ENCODE measurements around the gene DBN1.

DBN1 gene

DNA sequence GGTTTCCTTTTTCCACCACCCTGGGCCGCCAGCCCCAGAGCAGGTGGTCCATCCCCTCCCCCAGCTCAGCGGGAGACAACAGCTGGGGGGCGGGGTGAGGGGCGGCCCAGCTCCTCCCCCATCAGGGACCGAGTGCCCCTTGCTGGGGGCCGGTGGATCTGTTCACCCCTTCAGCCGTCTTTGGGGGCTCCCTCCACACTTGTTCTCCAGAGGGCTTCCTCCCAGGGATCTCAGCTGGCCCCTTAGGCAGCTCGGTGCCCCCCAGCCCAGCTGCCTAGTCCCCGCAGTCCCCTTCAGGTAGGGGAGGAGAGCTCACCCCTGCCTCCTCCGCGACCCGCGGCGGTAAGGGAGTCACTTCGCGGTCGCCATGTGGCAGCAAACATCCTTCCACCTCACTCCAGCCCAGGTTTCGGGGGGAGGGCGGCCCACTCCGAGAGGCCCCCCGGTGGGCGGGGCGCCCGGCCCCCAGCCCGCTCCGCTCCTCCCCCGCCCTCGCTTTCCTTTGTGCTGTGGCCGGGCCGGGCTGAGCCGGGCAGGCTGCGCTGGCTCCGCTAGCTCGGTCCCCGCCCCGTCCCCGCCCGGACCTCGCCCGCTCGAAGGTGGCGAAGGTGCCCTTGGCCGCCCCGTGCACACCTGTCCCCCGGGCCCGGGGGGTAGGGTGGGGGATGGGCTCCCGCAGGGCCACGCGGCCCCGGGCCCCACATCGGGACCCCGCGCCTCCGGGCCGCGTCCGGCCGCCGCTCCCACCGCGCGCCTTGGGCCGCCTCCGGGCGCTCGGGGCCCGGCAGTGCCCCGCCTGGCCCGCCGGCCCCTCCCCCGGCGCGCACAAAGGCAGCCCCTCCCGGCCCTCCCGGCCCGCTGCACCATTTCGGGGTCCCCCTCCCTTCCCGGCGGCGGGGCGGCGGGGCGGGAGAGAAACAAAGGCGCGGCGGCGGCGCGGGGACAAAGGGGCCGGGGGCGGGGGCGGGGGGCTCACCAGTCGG is 683 bp downstream of the DBN1 start:
- DNase-seq = no peak

DNA sequence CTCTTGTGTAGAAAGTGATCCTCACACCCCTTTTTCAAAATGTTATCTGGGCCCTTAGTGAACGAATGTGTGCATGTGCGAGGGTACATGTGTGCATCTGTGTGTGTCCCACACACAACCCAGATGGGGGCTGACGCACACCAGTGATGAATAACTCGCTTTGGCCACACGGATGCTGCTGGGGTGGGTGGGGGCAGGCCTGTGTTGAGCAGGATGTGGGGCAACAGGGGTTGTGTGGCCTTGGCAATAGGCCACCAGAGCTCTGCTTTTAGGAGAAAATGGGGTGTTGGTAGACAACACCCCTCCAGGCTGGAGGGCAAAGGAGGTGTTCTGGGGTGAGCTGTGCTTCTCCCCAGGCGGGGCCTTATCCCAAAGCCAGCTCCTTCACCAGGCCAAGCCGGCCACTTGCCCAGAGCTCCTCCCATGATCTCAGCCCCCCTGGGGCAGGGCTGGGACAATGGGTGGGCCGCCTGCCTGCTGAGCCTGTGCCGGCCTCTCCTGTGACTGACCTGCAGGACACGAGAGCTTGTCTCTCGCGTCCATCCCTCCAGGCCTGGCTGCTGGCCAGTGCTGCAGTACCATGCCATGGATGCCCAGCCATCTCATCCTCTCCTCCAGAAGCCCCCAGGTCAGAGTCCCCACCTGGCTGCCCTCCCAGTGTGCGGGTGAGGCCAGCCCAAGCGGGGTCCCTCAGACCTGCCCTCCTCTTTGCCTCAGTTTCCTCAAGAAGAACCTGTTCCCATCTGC is 1.7 kb downstream of the DBN1 start:
- DNase-seq = peak; percentile 91

DNA sequence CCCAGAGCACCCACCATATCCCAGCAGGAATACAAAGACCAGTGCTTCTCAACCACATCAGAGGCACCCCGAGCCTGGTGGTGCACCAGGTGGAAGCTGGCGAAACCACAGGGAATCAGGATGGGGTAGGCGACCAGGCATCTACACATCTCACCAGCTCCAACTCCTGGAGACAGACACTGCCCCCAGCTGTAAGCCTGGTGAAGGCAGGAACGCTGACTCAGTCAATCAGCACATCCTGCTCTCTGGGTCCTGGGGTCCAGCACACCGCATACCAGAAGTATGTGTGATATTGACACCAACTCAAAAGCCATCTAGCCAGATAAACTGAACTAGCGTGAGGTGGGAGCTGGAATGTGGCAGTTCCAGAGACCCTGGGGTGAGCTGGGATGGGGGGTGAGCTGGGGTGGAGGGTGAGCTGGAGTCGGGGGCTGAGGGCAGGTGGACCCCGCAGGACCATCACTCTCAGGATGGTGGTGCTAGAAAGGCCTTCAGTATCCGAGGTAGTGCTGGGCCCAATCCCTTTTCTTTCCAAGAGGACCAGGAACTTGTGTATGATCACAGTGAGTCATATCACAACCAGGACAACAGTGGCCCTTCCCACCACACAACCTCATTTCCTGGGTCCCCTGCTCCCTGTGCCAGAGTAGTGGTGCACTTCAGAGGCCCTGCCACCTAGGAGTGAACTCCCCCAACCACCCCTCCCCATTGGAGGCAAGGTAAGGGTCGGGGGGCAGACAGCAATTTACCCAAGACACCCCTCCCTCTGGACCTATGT is 2.5 kb downstream of the DBN1 start:
- DNase-seq = peak; percentile 78

DNA sequence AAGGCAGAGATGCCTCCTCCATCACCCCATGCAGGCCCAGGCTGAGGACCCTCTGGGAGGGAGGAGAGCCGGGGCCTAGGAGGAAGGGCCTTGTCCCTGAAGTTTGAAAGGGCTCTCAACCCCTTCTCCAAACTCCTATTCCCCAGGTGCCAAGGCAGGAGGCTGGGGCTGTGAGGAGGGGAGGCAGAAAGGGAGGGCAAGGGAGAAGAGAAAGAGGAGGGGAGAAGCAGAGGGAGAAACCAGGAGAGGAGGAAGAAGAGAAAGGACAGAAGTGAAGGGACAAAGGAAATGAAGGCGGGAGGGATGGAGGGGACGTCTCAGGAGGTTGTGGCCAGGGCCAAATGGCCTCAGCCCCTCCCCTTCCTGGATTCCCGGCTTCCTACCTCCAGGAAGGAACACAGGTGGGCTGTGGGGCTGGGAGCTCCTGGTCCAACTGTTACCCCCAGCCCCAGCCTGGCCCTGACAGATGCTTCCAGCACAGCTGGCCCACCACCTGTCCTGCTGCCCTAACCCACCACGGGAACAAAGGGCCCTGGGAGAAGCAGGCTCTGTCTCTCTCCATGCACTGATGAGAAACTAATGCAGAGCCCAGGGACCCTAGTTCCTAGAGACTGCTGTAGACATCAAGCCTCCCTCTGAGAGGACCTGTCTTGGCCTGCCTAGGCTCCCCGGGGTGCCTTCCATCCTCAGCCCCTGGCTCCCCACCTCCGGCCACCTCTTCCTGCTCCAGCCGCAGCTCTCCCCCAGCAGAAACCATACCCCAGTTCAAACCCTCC is 3.5 kb downstream of the DBN1 start:
- no peak for DNase-seq

DNA sequence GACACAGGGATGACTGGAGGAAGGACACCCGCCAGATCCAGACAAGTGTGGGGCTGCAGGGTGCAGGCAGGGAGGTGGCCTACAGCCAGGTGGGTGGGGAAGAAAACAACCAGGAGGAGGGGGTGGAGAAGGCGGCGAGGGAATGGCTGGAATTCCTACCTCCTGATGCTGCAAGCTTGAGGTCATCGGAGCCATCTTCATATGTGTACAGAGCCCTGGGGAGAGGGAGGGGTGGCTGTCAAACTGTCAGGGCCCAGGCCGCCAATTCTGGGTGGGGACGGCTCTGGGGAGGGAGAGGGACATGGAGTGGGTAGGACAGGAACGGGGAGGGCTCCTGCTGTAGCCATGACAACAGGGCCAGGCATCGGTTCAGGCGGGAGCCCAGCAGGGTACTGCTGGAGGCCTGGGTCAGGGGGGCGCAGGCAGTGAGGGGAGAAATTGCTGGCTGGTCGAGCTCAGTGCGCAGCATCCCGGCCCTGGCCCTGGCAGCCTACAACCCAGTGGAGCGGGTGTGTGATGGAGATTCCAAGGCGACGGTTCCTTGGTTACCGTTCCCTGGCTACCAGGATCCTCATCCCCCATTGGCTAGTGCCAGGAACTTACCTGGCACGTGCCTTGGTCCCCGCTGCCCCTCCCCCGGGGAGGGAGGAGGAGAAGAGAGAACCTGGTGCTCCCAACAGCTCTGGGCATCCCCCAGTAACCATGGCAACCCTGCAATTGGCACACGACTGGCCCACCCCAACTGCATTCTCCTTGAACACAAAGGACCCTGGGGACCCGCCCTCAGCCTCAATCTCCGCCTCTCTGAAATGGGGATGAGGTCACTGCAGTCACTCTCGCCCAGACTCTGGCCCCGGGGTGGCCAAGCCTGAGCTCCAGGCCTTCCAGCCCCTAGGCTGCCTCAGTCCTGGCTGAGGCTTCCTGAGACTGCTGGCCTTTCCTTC is 4.5 kb downstream of the DBN1 start:
- no peak for DNase-seq

DNA sequence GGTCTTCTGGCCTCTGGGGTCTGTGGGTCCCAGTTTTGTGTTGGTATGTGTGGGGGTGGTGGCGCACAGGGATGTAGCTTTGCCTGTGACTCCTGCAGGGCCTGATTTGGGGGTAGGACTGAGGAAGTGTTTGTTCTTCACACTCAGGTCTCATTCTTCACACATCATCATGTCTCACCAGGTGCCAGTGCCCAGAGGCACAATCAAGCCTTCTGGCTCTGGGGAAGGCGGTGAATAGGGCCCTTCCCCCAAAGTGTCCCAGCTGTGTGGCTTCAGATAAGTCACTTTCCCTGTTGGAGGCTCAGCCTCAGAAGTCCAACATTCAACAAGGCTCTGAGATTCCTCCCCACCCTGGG is 5.1 kb downstream of the DBN1 start:
- DNase-seq = no peak

DNA sequence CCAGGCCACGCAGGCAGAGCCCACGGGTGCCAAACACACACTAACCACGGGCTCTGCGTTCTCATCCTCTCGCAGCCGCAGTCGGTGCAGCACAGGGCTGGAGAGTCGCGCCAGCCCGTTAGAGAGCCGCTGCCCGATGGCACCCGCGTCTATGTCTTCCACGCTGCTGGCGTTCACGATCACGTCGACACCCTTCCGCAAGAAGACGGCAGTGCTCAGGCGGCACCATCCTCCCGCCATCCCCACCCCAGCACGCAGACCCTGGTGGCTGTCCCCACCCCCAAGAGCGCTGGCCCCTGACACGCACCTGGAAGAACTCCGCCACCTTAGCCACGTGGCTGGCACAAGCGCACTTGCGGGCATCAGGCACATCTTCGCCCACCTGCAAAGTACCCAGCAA is 6.0 kb downstream of the DBN1 start:
- DNase-seq = no peak

DNA sequence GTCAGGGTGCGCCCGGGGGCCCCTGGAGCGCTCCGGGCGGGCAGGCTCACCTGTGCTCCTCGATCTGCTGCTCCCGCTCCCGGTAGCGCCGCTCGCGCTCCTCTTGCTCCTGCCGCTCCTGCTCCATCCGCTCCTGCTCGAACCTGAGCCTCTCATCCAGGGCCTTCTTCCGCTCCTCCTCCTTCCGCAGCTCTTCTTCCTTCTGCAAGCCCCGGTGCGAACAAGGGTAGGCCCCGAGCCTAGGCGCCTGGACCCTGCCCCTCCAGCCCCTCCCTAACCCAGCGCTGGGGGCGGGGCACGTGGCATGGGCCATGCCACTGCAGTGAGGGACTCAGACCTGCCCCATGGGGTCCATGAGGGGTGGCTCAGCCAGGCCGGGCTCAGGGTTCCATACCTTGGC is 6.6 kb downstream of the DBN1 start:
- no peak for DNase-seq

DNA sequence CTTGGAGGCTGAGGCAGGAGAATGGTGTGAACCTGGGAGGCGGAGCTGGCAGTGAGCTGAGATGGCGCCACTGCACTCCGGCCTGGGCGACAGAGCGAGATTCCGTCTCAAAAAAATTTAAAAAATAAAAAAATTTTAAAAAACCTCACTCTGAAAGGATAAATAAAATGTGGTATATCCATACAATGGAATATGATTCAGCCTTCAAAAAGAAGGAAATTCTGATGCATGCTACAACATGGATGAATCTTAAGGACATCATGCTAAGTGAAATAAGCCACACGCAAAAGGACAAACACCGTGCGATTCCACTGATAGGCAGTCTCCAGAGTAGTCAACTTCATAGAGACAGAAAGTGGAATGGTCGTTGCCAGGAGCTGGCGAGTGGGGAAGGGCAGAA is 8.4 kb downstream of the DBN1 start:
- DNase-seq = no peak

DNA sequence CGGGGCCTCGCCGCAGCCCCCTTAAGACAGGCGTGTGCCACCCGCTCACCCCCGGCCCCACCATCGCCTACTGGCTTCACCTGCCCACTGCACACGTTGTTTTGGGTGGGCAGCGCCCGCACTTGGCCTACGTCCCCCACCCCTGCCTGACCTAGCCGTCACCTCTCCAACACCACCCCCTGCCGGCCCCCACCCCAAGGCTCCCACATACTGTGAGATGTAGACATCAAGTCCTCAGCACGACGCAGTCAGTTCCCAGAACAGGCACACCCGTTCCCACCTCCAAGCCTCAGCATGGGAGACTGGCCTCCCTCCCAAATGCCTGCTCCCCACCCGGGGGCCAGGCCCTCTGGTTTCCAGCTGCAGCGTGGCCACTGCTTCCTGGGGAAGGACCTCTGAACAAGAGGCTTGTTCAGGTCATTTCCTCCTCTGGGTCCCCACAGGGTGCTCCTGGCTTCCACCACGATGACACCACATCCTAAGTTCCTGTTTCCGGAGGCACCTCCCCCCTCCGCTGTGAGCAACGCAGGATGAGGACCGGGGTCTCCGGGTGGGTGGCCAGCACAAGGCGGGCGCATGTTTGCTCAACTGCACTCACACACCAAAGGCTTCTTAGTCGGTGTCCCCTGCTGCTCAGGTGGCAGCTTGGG is 11.3 kb downstream of the DBN1 start:
- DNase-seq = no peak

DNA sequence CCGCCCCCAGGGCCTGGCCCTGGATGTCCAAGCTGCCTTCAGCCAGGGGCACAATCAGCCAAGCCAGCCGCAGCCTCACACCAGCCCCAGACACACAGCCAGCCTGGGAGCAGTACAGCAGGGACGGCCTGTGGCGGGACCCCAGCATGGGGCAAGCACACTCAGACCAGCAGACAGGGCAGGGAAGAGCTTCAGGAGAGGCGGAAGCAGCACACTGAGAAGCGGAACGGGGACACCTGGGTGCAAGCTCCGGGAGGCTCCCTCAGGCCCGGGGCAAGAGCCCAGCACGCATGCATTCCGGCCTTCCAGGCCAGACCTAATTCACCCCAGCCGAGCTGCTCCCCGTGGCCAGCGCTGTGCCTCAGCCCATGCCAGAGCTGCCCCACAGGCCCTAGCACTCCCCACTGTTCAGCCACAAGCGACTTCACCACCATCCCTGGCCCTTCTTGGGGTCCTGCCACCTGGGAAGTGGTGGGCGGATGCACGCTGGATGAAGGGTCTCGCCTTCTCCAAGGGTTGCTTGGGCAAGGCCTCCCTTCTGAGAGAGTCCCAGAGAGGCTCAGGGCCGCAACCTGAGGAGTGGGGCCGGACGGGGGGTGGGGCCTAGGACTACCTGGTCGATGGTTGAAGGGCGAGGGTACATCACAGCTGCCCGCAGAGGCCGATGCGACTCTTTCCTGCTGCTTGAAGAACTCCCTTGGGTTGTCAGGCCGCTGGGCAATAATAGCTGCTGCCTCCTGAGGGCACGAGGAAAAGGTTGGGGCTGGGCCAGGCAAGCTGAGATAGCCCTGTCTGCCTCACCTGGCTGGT is 13.4 kb downstream of the DBN1 start:
- DNase-seq = no peak

DNA sequence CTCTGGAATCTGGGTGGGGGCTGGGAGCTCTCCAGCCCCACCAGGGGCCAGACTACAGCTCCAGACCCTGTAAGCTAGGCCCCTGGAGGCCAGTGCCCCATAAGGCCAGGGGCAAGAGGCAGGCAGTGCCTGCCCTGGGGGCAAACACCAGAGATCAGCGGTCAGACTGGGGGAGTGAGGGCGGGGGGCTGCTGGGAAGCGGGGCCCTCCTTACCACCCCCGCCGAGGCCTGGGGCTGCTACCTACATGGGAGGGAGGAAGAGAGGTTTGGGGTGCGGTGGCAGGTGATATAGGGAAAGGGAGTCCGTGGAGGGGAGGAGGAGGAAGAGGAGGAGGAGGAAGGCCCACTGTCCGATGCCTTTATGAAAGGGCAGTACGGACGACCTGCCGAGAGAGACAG is 14.1 kb downstream of the DBN1 start:
- DNase-seq = no peak

DNA sequence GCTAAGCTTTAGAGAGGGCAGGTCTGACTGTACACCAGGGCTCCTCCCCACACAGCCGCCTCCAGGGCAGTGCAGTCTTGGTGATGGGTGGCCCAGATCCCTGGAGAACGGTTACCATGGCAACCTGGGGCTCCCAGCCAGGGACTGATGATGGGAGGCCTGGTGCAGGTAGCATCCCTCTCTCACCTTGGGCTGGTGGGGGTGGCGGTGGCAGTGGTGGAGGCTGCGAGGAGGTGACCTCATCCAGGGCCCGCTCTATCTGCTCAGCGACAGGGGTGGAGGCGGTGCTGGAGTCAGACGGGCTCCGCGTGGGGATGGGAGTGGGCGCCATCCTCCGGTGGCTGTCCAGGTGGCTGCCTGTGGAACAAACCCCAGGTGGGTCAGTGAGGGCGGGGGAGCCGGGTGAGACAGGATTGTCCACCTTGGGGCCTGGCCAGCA is 14.5 kb downstream of the DBN1 start:
- DNase-seq = peak; percentile 47

DNA sequence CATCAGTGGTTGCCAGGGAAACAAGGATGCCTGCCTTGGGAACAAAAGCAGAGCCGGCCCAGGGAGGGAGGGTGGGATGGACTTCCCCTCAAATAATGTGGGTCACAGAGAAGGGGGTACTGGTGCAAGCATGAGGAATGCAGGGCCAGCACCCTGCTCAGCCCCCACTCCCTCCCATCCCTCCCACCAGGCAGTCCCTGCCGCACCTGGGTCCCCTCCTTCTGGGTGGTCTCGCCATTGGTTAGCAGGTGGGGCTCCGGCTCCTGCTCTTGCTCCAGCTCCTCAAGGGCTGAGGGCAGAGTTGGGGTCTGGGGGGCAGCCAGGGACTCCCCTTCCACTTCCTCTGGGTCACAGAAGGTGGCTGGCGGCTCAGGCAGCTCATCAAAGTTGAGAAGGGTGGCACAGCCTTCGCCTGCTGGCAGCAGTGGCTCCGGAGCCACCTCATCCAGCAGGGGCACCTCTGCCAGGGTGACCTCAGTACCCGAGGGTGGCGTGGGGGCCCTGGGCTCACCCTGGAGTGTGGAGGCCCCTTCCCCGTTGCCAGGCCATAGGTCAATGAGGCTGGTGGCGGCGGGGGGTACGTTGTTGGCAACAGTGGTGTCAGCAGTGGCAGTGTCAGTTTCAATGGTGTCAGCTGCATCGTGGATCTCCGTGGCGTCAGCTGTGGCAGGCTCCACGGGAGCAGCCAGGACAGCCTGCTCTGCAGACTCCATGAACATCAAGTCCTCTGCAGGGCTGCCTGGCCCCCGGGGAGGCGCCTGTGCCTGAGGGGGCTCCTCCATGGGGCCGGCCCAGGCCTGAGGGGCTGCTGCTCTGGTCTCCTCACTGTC is 15.4 kb downstream of the DBN1 start:
- no peak for DNase-seq

DNA sequence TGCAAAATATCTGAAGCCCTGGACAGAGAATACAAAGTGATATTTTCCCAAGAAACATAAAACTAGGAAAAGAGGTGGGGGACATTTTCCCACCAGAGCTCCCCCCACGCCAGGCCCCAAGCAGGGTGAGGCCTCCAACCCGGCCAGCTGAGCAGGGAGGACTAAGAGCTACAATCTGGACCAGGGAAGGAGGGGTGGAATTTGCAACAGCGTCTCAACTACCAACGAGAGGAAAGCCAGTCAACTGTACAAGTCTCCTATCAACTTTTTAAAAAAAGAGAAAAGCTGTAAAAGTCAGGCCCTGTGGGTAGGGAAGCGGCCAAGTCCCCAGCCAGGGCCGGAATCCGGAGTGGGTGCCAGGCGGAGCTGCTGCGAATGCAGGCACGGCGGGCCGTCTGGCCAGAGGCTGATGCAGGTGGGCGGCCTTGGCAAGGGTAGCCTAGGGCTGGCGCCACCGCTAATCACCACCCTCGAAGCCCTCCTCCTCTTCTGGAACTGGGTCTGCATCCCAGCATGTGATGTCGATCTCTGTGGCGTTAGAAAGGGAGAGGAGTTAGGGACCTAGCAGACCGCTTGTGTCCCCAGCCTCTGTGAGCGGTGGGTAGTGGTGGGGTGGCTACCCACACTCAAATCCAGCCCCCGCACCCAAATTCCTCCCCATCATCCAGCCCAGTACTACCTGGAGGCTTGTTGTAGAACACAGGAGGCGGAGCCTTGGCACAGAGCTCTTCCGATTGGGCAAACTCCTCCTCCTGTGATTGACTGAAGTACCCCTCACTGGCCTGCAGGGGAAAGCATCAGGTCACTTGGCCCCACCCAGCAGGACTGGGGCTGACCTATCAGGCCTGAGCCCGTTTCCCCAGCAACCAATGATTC is 16.2 kb downstream of the DBN1 start:
- DNase-seq = peak; percentile 98

DNA sequence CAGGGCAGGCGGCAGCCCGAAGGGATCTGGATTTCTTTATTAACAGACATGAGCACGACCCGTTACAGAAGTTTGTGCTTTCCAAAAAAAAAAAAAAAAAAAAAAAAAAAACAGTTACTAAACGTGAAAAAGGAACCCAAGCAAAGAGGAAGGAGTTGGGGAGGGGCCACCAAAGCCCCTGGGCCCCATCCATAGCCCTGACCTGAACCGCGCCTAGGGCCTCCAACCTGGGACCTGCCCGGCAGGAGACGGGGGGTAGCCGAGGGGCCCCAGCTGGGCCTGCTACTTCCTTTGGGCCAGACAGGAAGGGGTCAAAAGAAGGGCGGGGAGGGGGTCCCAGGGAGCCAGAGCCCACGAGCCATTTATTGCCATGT is 16.9 kb downstream of the DBN1 start:
- no peak for DNase-seq

DNA sequence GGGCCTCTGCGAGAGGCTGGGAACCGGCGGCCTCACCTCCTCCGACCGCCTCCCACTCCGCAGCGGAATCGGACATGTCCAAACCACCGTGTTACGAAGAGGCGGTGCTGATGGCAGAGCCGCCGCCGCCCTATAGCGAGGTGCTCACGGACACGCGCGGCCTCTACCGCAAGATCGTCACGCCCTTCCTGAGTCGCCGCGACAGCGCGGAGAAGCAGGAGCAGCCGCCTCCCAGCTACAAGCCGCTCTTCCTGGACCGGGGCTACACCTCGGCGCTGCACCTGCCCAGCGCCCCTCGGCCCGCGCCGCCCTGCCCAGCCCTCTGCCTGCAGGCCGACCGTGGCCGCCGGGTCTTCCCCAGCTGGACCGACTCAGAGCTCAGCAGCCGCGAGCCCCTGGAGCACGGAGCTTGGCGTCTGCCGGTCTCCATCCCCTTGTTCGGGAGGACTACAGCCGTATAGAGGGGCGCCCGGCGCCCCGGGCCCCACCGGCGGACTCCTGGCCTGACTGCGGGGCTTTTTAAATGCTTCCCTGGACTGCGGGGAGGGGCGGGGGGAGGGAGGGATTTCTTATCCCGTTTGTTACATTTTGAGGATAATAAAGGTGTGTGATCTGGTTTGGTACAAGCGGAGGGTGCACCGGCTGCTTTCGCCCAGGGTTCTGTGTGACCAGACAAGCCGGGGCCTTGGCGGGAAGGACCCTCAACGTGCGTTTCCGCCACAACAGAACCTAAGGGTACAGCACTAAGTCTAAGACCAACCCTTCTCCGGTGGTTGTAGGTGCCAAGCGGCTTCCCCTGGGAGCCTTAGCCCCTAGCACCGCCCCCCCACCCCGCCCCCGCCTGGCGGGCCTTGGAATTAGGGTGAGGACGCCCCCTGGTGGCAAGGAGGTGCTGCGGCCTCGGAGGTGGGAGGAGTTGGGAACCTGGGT is 17.5 kb downstream of the DBN1 start:
- DNase-seq = peak; percentile 78

Measured in HCEC 1CT (cell line).